Heart left ventricle (tissue), 16 donors: ENCODE results near the gene ACKR3. TPM values are rescaled to one million over a fixed set of nuclear protein-coding genes. Genes with fewer than 3 reads are reported as not detected.

Source experiments
- ATAC-seq, 4 donors: fragments of 200-7000 bp; cut with Tn5 transposase; one replicate each; pipeline ENCODE4 v1.9.1; 2020 to 2022; ENCODE audit warnings: moderate library complexity in 4 of 4, mild to moderate bottlenecking in 3 of 4, moderate number of reproducible peaks in 1 of 4
- DNase-seq, 5 donors: peaks; one replicate each; pipeline ENCODE4 v3.0.0-alpha.2; 2020
- H3K27ac ChIP-seq, 12 donors: fragments of 200-600 bp; sonication (generic) in 4 of 12; one replicate each; pipeline versions ENCODE4 v1.5.0 to v1.8.0; 2016 to 2022; ENCODE audit warnings: mild to moderate bottlenecking in 2 of 12
- H3K27me3 ChIP-seq, 9 donors: fragments of 200-600 bp; sonication (generic) in 2 of 9; one replicate each; pipeline versions ENCODE4 v1.5.1 to v1.8.0; 2016 to 2022; ENCODE audit warnings: mild to moderate bottlenecking in 3 of 9
- H3K36me3 ChIP-seq, 9 donors: fragments of 200-600 bp; sonication (generic) in 2 of 9; one replicate each; pipeline versions ENCODE4 v1.5.0 to v1.8.0; 2018 to 2022; ENCODE audit warnings: mild to moderate bottlenecking in 2 of 9
- H3K4me1 ChIP-seq, 12 donors: fragments of 200-600 bp; sonication (generic) in 4 of 12; one replicate each; pipeline versions ENCODE4 v1.5.0 to v1.8.0; 2016 to 2022; ENCODE audit warnings: mild to moderate bottlenecking in 3 of 12
- H3K4me3 ChIP-seq, 12 donors: fragments of 200-600 bp; sonication (generic) in 4 of 12; one replicate each; pipeline versions ENCODE4 v1.5.0 to v1.8.0; 2017 to 2022; ENCODE audit warnings: mild to moderate bottlenecking in 9 of 12, moderate library complexity in 4 of 12
- H3K9me3 ChIP-seq, 12 donors: fragments of 200-600 bp; sonication (generic) in 4 of 12; one replicate each; pipeline versions ENCODE4 v1.5.0 to v1.8.0; 2016 to 2022; ENCODE audit warnings: mild to moderate bottlenecking in 1 of 12
- CTCF ChIP-seq, 12 donors: fragments of 200-600 bp; sonication (generic) in 4 of 12; IDR thresholded peaks; one replicate each; pipeline versions ENCODE4 v1.5.0 to v1.8.0; 2018 to 2022; ENCODE audit warnings: antibody characterized with exemption in 12 of 12, mild to moderate bottlenecking in 5 of 12
- POLR2A ChIP-seq, 2 donors: fragments of 450-650 bp; IDR thresholded peaks; one replicate each; pipeline ENCODE4 v1.6.1; 2017; ENCODE audit warnings: antibody characterized with exemption in 2 of 2, mild to moderate bottlenecking in 2 of 2, moderate library complexity in 2 of 2
- WGBS, 4 donors: extraction: QIAGEN DNeasy Blood & Tissue Kit in 2 of 4; methylation state at CpG; one replicate each; pipeline versions ENCODE4 v1.1.5 to v1.1.7; 2013 to 2018; 5-methylcytosine and 5-hydroxymethylcytosine counted together
- intact Hi-C, 10 donors: fragments of 100-400 bp; cut with DNase I; formaldehyde crosslinking; loops; one replicate each; pipeline versions ENCODE4 v1.11.1 to v1.14.2; 2022
- polyA plus RNA-seq, 2 donors: library from polyadenylated mRNA; stranded (reverse); fragments of 200-250 nt; gene quantifications; one replicate each; pipeline ENCODE4 v1.2.3, GENCODE V29; 2013
- total RNA-seq, 9 donors: library from RNA; depleted of rRNA in 2 of 9; stranded (reverse); fragments of >200 nt in 2 of 9; fragmentation: NEBNext Ultra II Directional in 3 of 9; extraction: Animal tissue kit (Norgen Biotek cat#: 25700) in 3 of 9; gene quantifications; one replicate each; pipeline versions ENCODE4 v1.1.0 to v1.2.4, GENCODE V29; 2016 to 2023
- donor health status: ischemic (EF 13 %, LVEDD 7.1; RV severe dilation, severe dysfunction).
- donor health status: healthy with polysubstance abuse.
- donor health status: DM: no; HTN: yes; CAD: no.
- donor health status: DM: no; HTN: no; CAD: no.
- donor health status: ischemic (EF 25% LVEDD 6.9; RV normal size, moderate dysfunction).
- donor health status: ischemic (EF 25% LVEDD 5.7; RV mildly dilated, moderate dysfunction).
- donor health status: healthy.
- donor health status: DM: yes; HTN: yes; CAD: no.
- donor health status: ischemic (EF 35%, LVEDD 5.7; RV mildly dilated, moderate dysfunction).
- donor health status: nonischemic (EF 11% LVEDD 7.7; RV severe dilation, severe dysfunction).
- donor health status: DM: yes; HTN: yes; CAD: no.
- donor health status: PGD.
- donor health status: ischemic (EF 29% LVEDD 5.4; RV normal size, mild dysfunction).
- donor health status: nonischemic (EF 23%, LVEDD 6.1; RV moderate dilation, normal function).

ACKR3 gene
- total and polyA plus RNA-seq, 11 donors: 12.8 to 56.3 (median 29.8) TPM

- Histone ChIP-seq H3K27ac (no peak overlapping the region), H3K9me3 (peaks cover 0 to 2% (median 0%) of the 10 kb centered on the region in 12 donors), H3K27me3 (no peaks in the 10 kb centered on the region), H3K36me3 (no peaks in the 10 kb centered on the region), H3K4me3 (no peak overlapping the region), H3K4me1 (peaks cover 0 to 29% (median 4%) of the 10 kb centered on the region in 12 donors)
- ATAC-seq (no peak), DNase-seq (no peak)
- TF ChIP-seq CTCF (IDR thresholded peaks at IDR 0.05) (no peak), POLR2A (IDR thresholded peaks at IDR 0.05) (no peak)
- intact Hi-C loops: no loop called here
Observed at GRCh38 chr2:236593956-236594355, 24.3 kb downstream of the ACKR3 start.

- peak overlapping the region in 6 of 12 donors; percentile 23 to 65 (median 49) for H3K27ac ChIP-seq
- WGBS, 4 donors: 29 to 49% (median 37%) methylated on average over 4 of the region's 4 CpGs
- ATAC-seq: peak in 3 of 4 donors; percentile 40 to 55 (median 41)
Observed at GRCh38 chr2:236597629-236598028, 28.0 kb downstream of the ACKR3 start.

GRCh38 chr2:236599059-236599458, 29.4 kb downstream of the ACKR3 start:
- DNase-seq: no peak
- intact Hi-C loops: no loop called here
- TF ChIP-seq POLR2A (IDR thresholded peaks at IDR 0.05) (no peak), CTCF (IDR thresholded peaks at IDR 0.05) (no peak)
- Histone ChIP-seq H3K4me1 (peaks cover 0 to 27% (median 7%) of the 10 kb centered on the region in 12 donors), H3K4me3 (no peak overlapping the region), H3K36me3 (no peaks in the 10 kb centered on the region), H3K9me3 (peaks cover 0 to 2% (median 0%) of the 10 kb centered on the region in 12 donors), H3K27ac (peak overlapping the region in 2 of 12 donors; percentile 24 to 52), H3K27me3 (no peaks in the 10 kb centered on the region)
- WGBS, 4 donors: 68 to 73% (median 71%) methylated on average over 5 of the region's 5 CpGs
- peak in 3 of 4 donors; percentile 34 to 56 (median 44) for ATAC-seq

More at GRCh38 chr2:236597629-236598028, 28.0 kb downstream of the ACKR3 start:
- TF ChIP-seq CTCF (IDR thresholded peaks at IDR 0.05): no peak
- no peak for TF ChIP-seq POLR2A (IDR thresholded peaks at IDR 0.05)
- Histone ChIP-seq H3K4me1 (peaks cover 0 to 33% (median 7%) of the 10 kb centered on the region in 12 donors), H3K27me3 (no peaks in the 10 kb centered on the region), H3K4me3 (no peak overlapping the region), H3K36me3 (no peaks in the 10 kb centered on the region), H3K9me3 (peaks cover 0 to 2% (median 0%) of the 10 kb centered on the region in 12 donors)
- DNase-seq: no peak
- intact Hi-C loops: no loop called here

- H3K4me1 ChIP-seq: peaks cover 0 to 27% (median 7%) of the 10 kb centered on the region in 12 donors
- no peak overlapping the region for H3K4me3 ChIP-seq
- no peaks in the 10 kb centered on the region for H3K9me3 ChIP-seq
- 92 to 95% (median 93%) methylated on average over 7 of the region's 7 CpGs for WGBS, 4 donors
- no peak for TF ChIP-seq CTCF (IDR thresholded peaks at IDR 0.05)
- no peak for TF ChIP-seq POLR2A (IDR thresholded peaks at IDR 0.05)
- ATAC-seq (no peak), DNase-seq (peak in 1 of 5 donors; percentile 1)
- H3K36me3 ChIP-seq: no peaks in the 10 kb centered on the region
- H3K27me3 ChIP-seq: no peaks in the 10 kb centered on the region
- intact Hi-C loops: no loop called here
- H3K27ac ChIP-seq: no peak overlapping the region
Observed at GRCh38 chr2:236600158-236600557, 30.5 kb downstream of the ACKR3 start.
